SU-DHL-6 (cell line): ENCODE data around the gene LRRC4B.
"Not testable (repeated sequence)": the region's sequence is repeated elsewhere in the genome, so short reads cannot be mapped to it uniquely, and the experiment has no call there.

ENCODE experiments used
- H2AFZ ChIP-seq: fragments of 200-600 bp; sonication (generic); 2 replicates; pipeline ENCODE4 v1.6.1; 2014; ENCODE audit warnings: low read depth, mild to moderate bottlenecking, moderate library complexity, mixed read lengths, antibody characterized with exemption, low read length; ENCODE audit not compliant: severe bottlenecking
- H3F3A ChIP-seq: fragments of 200-600 bp; shearing (Covaris generic); 2 replicates; pipeline ENCODE4 v1.6.0; 2016; ENCODE audit warnings: antibody characterized with exemption, mild to moderate bottlenecking; ENCODE audit not compliant: insufficient read depth
- H3K27ac ChIP-seq: fragments of 200-600 bp; sonication (generic); 2 replicates; pipeline ENCODE4 v1.5.1; 2016; ENCODE audit warnings: low read depth, mild to moderate bottlenecking, low read length, moderate library complexity, mixed read lengths
- H3K27me3 ChIP-seq: fragments of 200-600 bp; sonication (generic), shearing (Covaris generic); 2 replicates; pipeline ENCODE4 v1.6.0; 2014; ENCODE audit warnings: mild to moderate bottlenecking, low read length
- H3K36me3 ChIP-seq: fragments of 200-600 bp; sonication (generic); 2 replicates; pipeline ENCODE4 v1.6.1; 2014; ENCODE audit warnings: mild to moderate bottlenecking, low read length, mixed read lengths
- H3K4me2 ChIP-seq: fragments of 300-600, 200-600 bp; shearing (Covaris generic), sonication (generic); 2 replicates; pipeline ENCODE4 v1.6.0; 2014; ENCODE audit warnings: low read length, low read depth, mild to moderate bottlenecking; ENCODE audit not compliant: poor library complexity, severe bottlenecking
- H3K4me3 ChIP-seq: fragments of 200-600 bp; sonication (generic); 2 replicates; pipeline ENCODE4 v1.5.1; 2014; ENCODE audit warnings: antibody characterized with exemption, low read length, mild to moderate bottlenecking, mixed read lengths; ENCODE audit not compliant: insufficient read depth, poor library complexity, severe bottlenecking
- H3K79me2 ChIP-seq: fragments of 200-600 bp; sonication (generic); 2 replicates; pipeline ENCODE4 v1.6.1; 2014; ENCODE audit warnings: mild to moderate bottlenecking, low read length, moderate library complexity; ENCODE audit not compliant: insufficient read depth
- H3K9ac ChIP-seq: fragments of 200-600 bp; sonication (generic); 2 replicates; pipeline ENCODE4 v1.7.0; 2014; ENCODE audit warnings: mild to moderate bottlenecking, low read length
- H3K9me2 ChIP-seq: fragments of 200-600 bp; sonication (generic); replicated peaks from 2 replicates; pipeline ENCODE4 v1.6.1; 2014; ENCODE audit warnings: low read length; ENCODE audit not compliant: insufficient read depth
- H3K9me3 ChIP-seq: fragments of 200-600 bp; sonication (generic); 2 replicates; pipeline ENCODE4 v1.6.1; 2014; ENCODE audit warnings: low read length, mixed read lengths; ENCODE audit not compliant: insufficient read depth
- H4K20me1 ChIP-seq: fragments of 200-600 bp; sonication (generic); 2 replicates; pipeline ENCODE4 v1.6.1; 2014; ENCODE audit warnings: low read depth, mild to moderate bottlenecking, antibody characterized with exemption, low read length, moderate library complexity, mixed read lengths
- EZH2phosphoT487 ChIP-seq: fragments of 200-600 bp; sonication (generic), shearing (Covaris generic); conservative IDR thresholded peaks from 2 replicates; pipeline ENCODE4 v1.6.1; 2018; ENCODE audit warnings: mild to moderate bottlenecking, antibody characterized with exemption, low read length, moderate library complexity, mixed read lengths
- TF ChIP-seq, protein P1 (sequence below): fragments of 200-600 bp; sonication (generic); IDR thresholded peaks from one replicate; pipeline ENCODE4 v1.5.1; 2017; ENCODE audit warnings: antibody characterized with exemption, mild to moderate bottlenecking, low read length, moderate library complexity; ENCODE audit not compliant: insufficient read depth, poor library complexity, severe bottlenecking

LRRC4B gene

GRCh38 chr19:50599427-50599826, 31.2 kb upstream of the LRRC4B start:
- TF ChIP-seq EZH2phosphoT487, result no peak
- TF ChIP-seq, protein P1, sequence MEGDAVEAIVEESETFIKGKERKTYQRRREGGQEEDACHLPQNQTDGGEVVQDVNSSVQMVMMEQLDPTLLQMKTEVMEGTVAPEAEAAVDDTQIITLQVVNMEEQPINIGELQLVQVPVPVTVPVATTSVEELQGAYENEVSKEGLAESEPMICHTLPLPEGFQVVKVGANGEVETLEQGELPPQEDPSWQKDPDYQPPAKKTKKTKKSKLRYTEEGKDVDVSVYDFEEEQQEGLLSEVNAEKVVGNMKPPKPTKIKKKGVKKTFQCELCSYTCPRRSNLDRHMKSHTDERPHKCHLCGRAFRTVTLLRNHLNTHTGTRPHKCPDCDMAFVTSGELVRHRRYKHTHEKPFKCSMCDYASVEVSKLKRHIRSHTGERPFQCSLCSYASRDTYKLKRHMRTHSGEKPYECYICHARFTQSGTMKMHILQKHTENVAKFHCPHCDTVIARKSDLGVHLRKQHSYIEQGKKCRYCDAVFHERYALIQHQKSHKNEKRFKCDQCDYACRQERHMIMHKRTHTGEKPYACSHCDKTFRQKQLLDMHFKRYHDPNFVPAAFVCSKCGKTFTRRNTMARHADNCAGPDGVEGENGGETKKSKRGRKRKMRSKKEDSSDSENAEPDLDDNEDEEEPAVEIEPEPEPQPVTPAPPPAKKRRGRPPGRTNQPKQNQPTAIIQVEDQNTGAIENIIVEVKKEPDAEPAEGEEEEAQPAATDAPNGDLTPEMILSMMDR, result no peak
- H3K9ac ChIP-seq, result no peak overlapping the region

DNA sequence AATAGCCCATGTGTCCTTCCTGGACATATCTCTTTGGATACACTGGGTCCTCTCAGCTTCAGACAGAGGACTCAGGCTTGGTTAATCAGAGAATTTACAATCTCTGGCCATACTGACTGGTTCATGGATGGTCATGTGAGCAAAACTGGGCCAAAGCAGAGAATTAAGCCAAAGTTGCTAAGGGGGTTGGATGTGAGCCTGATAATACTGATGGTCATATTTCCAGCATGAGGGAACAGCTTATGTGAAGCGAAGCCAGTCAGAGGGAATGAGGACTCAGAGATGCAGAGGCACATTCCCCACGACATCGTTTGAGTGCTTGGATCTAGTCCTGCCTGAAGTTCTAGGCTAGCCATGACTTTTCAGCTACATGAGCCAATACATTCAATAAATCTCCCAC, 22.0 kb upstream of the LRRC4B start:
- H3K79me2 ChIP-seq, result no peaks in the 10 kb centered on the region
- no peaks in the 10 kb centered on the region for H3F3A ChIP-seq
- no peaks in the 10 kb centered on the region for H3K27me3 ChIP-seq
- H3K4me2 ChIP-seq, result no peak overlapping the region
- no peaks in the 10 kb centered on the region for H3K9me2 ChIP-seq
- no peak overlapping the region for H3K4me3 ChIP-seq
- H3K9me3 ChIP-seq, result no peaks in the 10 kb centered on the region
- no peaks in the 10 kb centered on the region for H4K20me1 ChIP-seq
- H3K36me3 ChIP-seq, result no peaks in the 10 kb centered on the region
- no peak overlapping the region for H3K9ac ChIP-seq
- no peak for TF ChIP-seq EZH2phosphoT487
- TF ChIP-seq, protein P1, result no peak
- no peak overlapping the region for H3K27ac ChIP-seq
- H2AFZ ChIP-seq, result no peak overlapping the region

More at GRCh38 chr19:50599427-50599826, 31.2 kb upstream of the LRRC4B start:
- Histone ChIP-seq H3K27me3 (no peaks in the 10 kb centered on the region), H2AFZ (no peak overlapping the region), H3K36me3 (no peaks in the 10 kb centered on the region), H3K9me3 (no peaks in the 10 kb centered on the region), H3K9me2 (no peaks in the 10 kb centered on the region), H3K27ac (no peak overlapping the region), H3K79me2 (no peaks in the 10 kb centered on the region), H3F3A (no peaks in the 10 kb centered on the region), H3K4me2 (no peak overlapping the region), H4K20me1 (no peaks in the 10 kb centered on the region), H3K4me3 (no peak overlapping the region)

DNA sequence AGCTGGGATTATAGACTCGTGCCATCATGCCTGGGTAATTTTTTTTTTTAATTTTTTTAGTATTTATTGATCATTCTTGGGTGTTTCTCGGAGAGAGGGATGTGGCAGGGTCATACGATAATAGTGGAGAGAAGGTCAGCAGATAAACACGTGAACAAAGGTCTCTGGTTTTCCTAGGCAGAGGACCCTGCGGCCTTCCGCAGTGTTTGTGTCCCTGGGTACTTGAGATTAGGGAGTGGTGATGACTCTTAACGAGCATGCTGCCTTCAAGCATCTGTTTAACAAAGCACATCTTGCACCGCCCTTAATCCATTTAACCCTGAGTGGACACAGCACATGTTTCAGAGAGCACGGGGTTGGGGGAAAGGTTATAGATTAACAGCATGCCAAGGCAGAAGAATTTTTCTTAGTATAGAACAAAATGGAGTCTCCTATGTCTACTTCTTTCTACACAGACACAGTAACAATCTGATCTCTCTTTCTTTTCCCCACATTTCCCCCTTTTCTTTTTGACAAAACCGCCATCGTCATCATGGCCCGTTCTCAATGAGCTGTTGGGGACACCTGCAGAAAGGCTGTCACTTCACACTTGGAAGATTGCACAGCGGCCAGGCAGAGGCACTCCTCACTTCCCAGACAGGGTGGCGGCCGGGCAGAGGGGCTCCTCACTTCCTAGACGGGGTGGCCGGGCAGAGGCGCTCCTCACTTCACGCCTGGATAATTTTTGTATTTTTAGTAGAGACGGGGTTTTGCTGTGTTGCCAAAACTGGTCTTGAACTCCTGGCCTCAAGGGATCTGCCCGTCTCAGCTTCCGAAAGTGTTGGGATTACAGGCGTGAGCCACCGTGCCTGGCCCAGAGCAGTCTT, 13.8 kb upstream of the LRRC4B start:
- not testable (repeated sequence) for H3K4me3 ChIP-seq, H3K9ac ChIP-seq, H3K9me2 ChIP-seq, H3F3A ChIP-seq, H3K27me3 ChIP-seq, H4K20me1 ChIP-seq, H3K9me3 ChIP-seq, H3K4me2 ChIP-seq, H3K79me2 ChIP-seq, H2AFZ ChIP-seq, H3K27ac ChIP-seq, H3K36me3 ChIP-seq

GRCh38 chr19:50580970-50581634, 12.9 kb upstream of the LRRC4B start:
- Histone ChIP-seq H3K27me3 (no peaks in the 10 kb centered on the region), H3K79me2 (no peaks in the 10 kb centered on the region), H3K9me3 (no peaks in the 10 kb centered on the region), H3F3A (no peaks in the 10 kb centered on the region), H3K4me2 (no peak overlapping the region), H4K20me1 (no peaks in the 10 kb centered on the region), H2AFZ (no peak overlapping the region), H3K36me3 (no peaks in the 10 kb centered on the region), H3K27ac (no peak overlapping the region), H3K9ac (no peak overlapping the region), H3K4me3 (no peak overlapping the region), H3K9me2 (no peaks in the 10 kb centered on the region)
- TF ChIP-seq, protein P1, result no peak
- no peak for TF ChIP-seq EZH2phosphoT487
